Prostate gland (tissue), 2 donors: Measurements from ENCODE around the gene UTP14A. TPM values are rescaled to one million over a fixed set of nuclear protein-coding genes. Genes with fewer than 3 reads are reported as not detected.

Experiments
- DNase-seq: peaks from one replicate; pipeline ENCODE4 v3.0.0-alpha.2; 2019; ENCODE audit warnings: low spot score
- H3K27ac ChIP-seq, 2 donors: fragments of 200-600 bp; sonication (generic); 2 replicates each; pipeline ENCODE4 v1.5.1; 2017 to 2019
- H3K27me3 ChIP-seq: fragments of 200-600 bp; sonication (generic); replicated peaks from 2 replicates; pipeline ENCODE4 v1.5.1; 2019; ENCODE audit not compliant: insufficient read depth
- H3K36me3 ChIP-seq, 2 donors: fragments of 200-600 bp; sonication (generic); 1 replicate in 1 of 2; 2 replicates in 1 of 2; pipeline versions ENCODE4 v1.5.1 to v1.8.1; 2017 to 2019
- H3K4me1 ChIP-seq: fragments of 200-600 bp; sonication (generic); replicated peaks from 2 replicates; pipeline ENCODE4 v1.5.1; 2019
- H3K4me3 ChIP-seq, 2 donors: fragments of 200-600 bp; sonication (generic); 2 replicates each; pipeline ENCODE4 v1.5.1; 2017 to 2019
- H3K9me3 ChIP-seq: fragments of 200-600 bp; sonication (generic); 2 replicates; pipeline ENCODE4 v1.5.1; 2017
- CTCF ChIP-seq, 4 experiments: fragments of 200-600 bp in 2 of 4; fragments of 450-650 bp in 2 of 4; sonication (generic) in 2 of 4; IDR thresholded peaks; 1 replicate in 3 of 4; 2 replicates in 1 of 4; pipeline ENCODE4 v1.5.1; 2016 to 2019; ENCODE audit warnings: antibody characterized with exemption in 4 of 4, mild to moderate bottlenecking in 2 of 4, moderate library complexity in 2 of 4
- POLR2A ChIP-seq: fragments of 450-650 bp; IDR thresholded peaks from one replicate; pipeline ENCODE4 v1.6.1; 2016; ENCODE audit warnings: antibody characterized with exemption, mild to moderate bottlenecking
- POLR2AphosphoS5 ChIP-seq: sonication (generic); formaldehyde crosslinking; IDR thresholded peaks from one replicate; pipeline ENCODE4 v1.6.1; 2017; ENCODE audit warnings: antibody characterized with exemption
- WGBS: methylation state at CpG from one replicate; pipeline ENCODE4 v1.1.5; 2018; 5-methylcytosine and 5-hydroxymethylcytosine counted together
- intact Hi-C: fragments of 100-400 bp; cut with DNase I; formaldehyde crosslinking; loops from one replicate; pipeline ENCODE4 v1.14.2; 2022
- total RNA-seq, 2 donors: library from RNA; depleted of rRNA; stranded (reverse); fragments of >200 nt; gene quantifications; one replicate each; pipeline ENCODE4 v1.1.0, GENCODE V29; 2016

Gene UTP14A
- total RNA-seq, 2 donors from 2014 or later = 8.2 to 11.3 TPM

GRCh38 chrX:129965166-129965565 lies 59.2 kb downstream of the UTP14A start:
- no peak for TF ChIP-seq POLR2A
- no peak for TF ChIP-seq POLR2AphosphoS5
- no peak for TF ChIP-seq CTCF (IDR thresholded peaks at IDR 0.05)
- Histone ChIP-seq H3K4me1 (no peaks in the 10 kb centered on the region), H3K4me3 (no peak overlapping the region), H3K27me3 (no peaks in the 10 kb centered on the region), H3K9me3 (no peaks in the 10 kb centered on the region), H3K36me3 (no peaks in the 10 kb centered on the region), H3K27ac (no peak overlapping the region)
- intact Hi-C loops = no loop called here
- no peak for DNase-seq
- WGBS = 62% methylated on average over 6 of the region's 6 CpGs

- H3K27me3 ChIP-seq = no peaks in the 10 kb centered on the region
- WGBS = 94% methylated on average over 3 of the region's 3 CpGs
- H3K36me3 ChIP-seq = no peaks in the 10 kb centered on the region
- no peaks in the 10 kb centered on the region for H3K9me3 ChIP-seq
- no peaks in the 10 kb centered on the region for H3K4me1 ChIP-seq
- TF ChIP-seq CTCF (IDR thresholded peaks at IDR 0.05) (no peak), POLR2A (no peak), POLR2AphosphoS5 (no peak)
- H3K4me3 ChIP-seq = no peak overlapping the region
- no peak overlapping the region for H3K27ac ChIP-seq
- no peak for DNase-seq
- intact Hi-C loops = no loop called here
Measured at GRCh38 chrX:129968968-129969367, 63.0 kb downstream of the UTP14A start.

DNA sequence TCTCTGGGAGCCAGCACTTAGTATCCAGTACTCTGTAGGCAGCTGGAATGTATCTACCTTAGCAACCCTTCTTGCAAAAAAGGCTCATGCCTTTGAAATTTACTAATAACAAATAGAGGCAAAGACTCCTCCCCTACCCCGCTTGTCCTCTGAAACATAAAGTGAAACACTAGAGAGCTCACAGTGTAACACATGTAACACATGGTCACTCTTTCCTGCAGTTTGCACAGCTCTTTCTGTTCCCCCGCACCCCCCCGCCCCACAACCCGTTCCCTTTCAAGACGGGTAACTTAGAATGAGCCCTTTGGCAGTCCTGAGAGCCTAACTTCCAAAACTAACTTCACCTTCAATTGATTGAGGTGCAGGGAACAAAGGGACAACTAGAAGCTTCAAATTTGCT lies 70.5 kb downstream of the UTP14A start:
- 55% methylated on average over 5 of the region's 5 CpGs for WGBS
- no peak for TF ChIP-seq POLR2AphosphoS5
- TF ChIP-seq CTCF (IDR thresholded peaks at IDR 0.05) = no peak
- TF ChIP-seq POLR2A = no peak

More for the DNA sequence above, 70.5 kb downstream of the UTP14A start:
- no peaks in the 10 kb centered on the region for H3K36me3 ChIP-seq
- no peaks in the 10 kb centered on the region for H3K27me3 ChIP-seq
- no peak for DNase-seq
- H3K9me3 ChIP-seq = no peaks in the 10 kb centered on the region
- intact Hi-C loops = no loop called here
- H3K4me3 ChIP-seq = no peak overlapping the region
- H3K4me1 ChIP-seq = no peaks in the 10 kb centered on the region
- H3K27ac ChIP-seq = no peak overlapping the region

Other genes starting within 250 kb of the UTP14A start
- gene XPNPEP2, start 167.2 kb upstream of the UTP14A start, total RNA-seq = under 1 TPM in 1 of 2 donors, not detected in 1; 0.14 TPM
- 1 to 10 TPM; 2.2 to 5.8 TPM for gene SASH3, start 126.2 kb upstream of the UTP14A start, total RNA-seq
- 10 to 100 TPM; 13.8 to 20.4 TPM for gene ZDHHC9, start 62.3 kb upstream of the UTP14A start, total RNA-seq
- 10 to 100 TPM in 1 of 2 donors, 1 to 10 TPM in 1; 4.4 to 25.2 TPM for gene BCORL1, start 76.5 kb downstream of the UTP14A start, total RNA-seq
- gene ELF4, start 204.3 kb downstream of the UTP14A start, total RNA-seq = 1 to 10 TPM; 6.5 to 6.9 TPM